ENCODE data around the gene AP4M1.

Gene AP4M1

GRCh38 chr7:100075418-100075817 is 26.0 kb upstream of the AP4M1 start:
- Mint-ChIP-seq H3K9me3 (peaks cover 23% of the 10 kb centered on the region), H3K27me3 (no peaks in the 10 kb centered on the region), H3K4me3 (no peak overlapping the region), H3K4me1 (peaks cover 13% of the 10 kb centered on the region), H3K27ac (no peak overlapping the region), H3K36me3 (ENCODE audit: low read depth) (peaks cover 72% of the 10 kb centered on the region)
- ATAC-seq (no peak), DNase-seq (no peak)

GRCh38 chr7:100077205-100077604 is 24.2 kb upstream of the AP4M1 start:
- DNase-seq (no peak), ATAC-seq (no peak)
- Mint-ChIP-seq H3K36me3 (ENCODE audit: low read depth) (peaks cover 59% of the 10 kb centered on the region), H3K27ac (no peak overlapping the region), H3K9me3 (peaks cover 8% of the 10 kb centered on the region), H3K4me1 (peaks cover 24% of the 10 kb centered on the region), H3K27me3 (no peaks in the 10 kb centered on the region), H3K4me3 (no peak overlapping the region)

- no peaks in the 10 kb centered on the region for H3K9me3 Mint-ChIP-seq
- no peaks in the 10 kb centered on the region for H3K27me3 Mint-ChIP-seq
- no peak for DNase-seq
- peaks cover 40% of the 10 kb centered on the region for H3K36me3 Mint-ChIP-seq (ENCODE audit: low read depth)
- H3K27ac Mint-ChIP-seq = peak overlapping the region; percentile 29
- H3K4me3 Mint-ChIP-seq = no peak overlapping the region
- no peak for ATAC-seq
- H3K4me1 Mint-ChIP-seq = peaks cover 32% of the 10 kb centered on the region
Measured at GRCh38 chr7:100079024-100079560, 22.4 kb upstream of the AP4M1 start.

GRCh38 chr7:100080907-100081534 is 20.4 kb upstream of the AP4M1 start:
- H3K4me1 Mint-ChIP-seq = peaks cover 32% of the 10 kb centered on the region
- ATAC-seq = no peak

GRCh38 chr7:100081535-100082102 is 19.8 kb upstream of the AP4M1 start, which contains the start of gene ZNF3:
Gene ZNF3 (minus strand): TSS chr7:100081723. CDS start chr7:100077357, 4,366 bp downstream.
- Mint-ChIP-seq H3K27ac (peak within 1 kb of the TSS; percentile 91), H3K36me3 (ENCODE audit: low read depth) (peaks cover 14% of the 10 kb centered on the region), H3K9me3 (no peaks in the 10 kb centered on the region), H3K4me3 (peak within 1 kb of the TSS; percentile 88), H3K27me3 (no peaks in the 10 kb centered on the region), H3K4me1 (peaks cover 32% of the 10 kb centered on the region)
- peak; percentile 91 for ATAC-seq
- DNase-seq = peak; percentile 99

More at GRCh38 chr7:100080907-100081534, 20.4 kb upstream of the AP4M1 start:
- Mint-ChIP-seq H3K9me3 (no peaks in the 10 kb centered on the region), H3K27me3 (no peaks in the 10 kb centered on the region), H3K36me3 (ENCODE audit: low read depth) (peaks cover 20% of the 10 kb centered on the region), H3K27ac (peak overlapping the region; percentile 77), H3K4me3 (peak overlapping the region; percentile 88)
- DNase-seq = no peak

GRCh38 chr7:100082978-100083377 is 18.5 kb upstream of the AP4M1 start:
- peaks cover 8% of the 10 kb centered on the region for H3K36me3 Mint-ChIP-seq (ENCODE audit: low read depth)
- peaks cover 38% of the 10 kb centered on the region for H3K4me1 Mint-ChIP-seq
- H3K4me3 Mint-ChIP-seq = peak overlapping the region; percentile 88
- no peaks in the 10 kb centered on the region for H3K9me3 Mint-ChIP-seq
- peak overlapping the region; percentile 91 for H3K27ac Mint-ChIP-seq
- DNase-seq (no peak), ATAC-seq (no peak)
- H3K27me3 Mint-ChIP-seq = no peaks in the 10 kb centered on the region

- Mint-ChIP-seq H3K9me3 (no peaks in the 10 kb centered on the region), H3K4me3 (no peak overlapping the region), H3K27ac (no peak overlapping the region), H3K4me1 (peaks cover 42% of the 10 kb centered on the region), H3K36me3 (ENCODE audit: low read depth) (peaks cover 13% of the 10 kb centered on the region), H3K27me3 (peaks cover 3% of the 10 kb centered on the region)
- ATAC-seq = no peak
- DNase-seq = no peak
Measured at GRCh38 chr7:100085515-100085914, 15.9 kb upstream of the AP4M1 start.

- Mint-ChIP-seq H3K9me3 (no peaks in the 10 kb centered on the region), H3K27me3 (peaks cover 3% of the 10 kb centered on the region), H3K4me3 (peak overlapping the region; percentile 19), H3K36me3 (ENCODE audit: low read depth) (peaks cover 24% of the 10 kb centered on the region), H3K4me1 (peaks cover 48% of the 10 kb centered on the region), H3K27ac (peak overlapping the region; percentile 73)
- DNase-seq (no peak), ATAC-seq (no peak)
Measured at GRCh38 chr7:100087055-100087750, 14.2 kb upstream of the AP4M1 start.

GRCh38 chr7:100088095-100088620 is 13.3 kb upstream of the AP4M1 start:
- Mint-ChIP-seq H3K27me3 (peaks cover 3% of the 10 kb centered on the region), H3K4me3 (peak overlapping the region; percentile 95), H3K27ac (peak overlapping the region; percentile 96), H3K4me1 (peaks cover 46% of the 10 kb centered on the region), H3K36me3 (ENCODE audit: low read depth) (peaks cover 34% of the 10 kb centered on the region), H3K9me3 (no peaks in the 10 kb centered on the region)
- DNase-seq (no peak), ATAC-seq (no peak)

GRCh38 chr7:100088621-100089457 is 12.6 kb upstream of the AP4M1 start, which contains the start of gene COPS6:
Gene COPS6 (plus strand): TSS chr7:100088969. CDS start chr7:100088991, 22 bp downstream.
- DNase-seq (peak; percentile 94), ATAC-seq (peak; percentile 38)
- no peaks in the 10 kb centered on the region for H3K9me3 Mint-ChIP-seq
- H3K27ac Mint-ChIP-seq = peak within 1 kb of the TSS; percentile 96
- peaks cover 40% of the 10 kb centered on the region for H3K36me3 Mint-ChIP-seq (ENCODE audit: low read depth)
- H3K4me3 Mint-ChIP-seq = peak within 1 kb of the TSS; percentile 95
- H3K4me1 Mint-ChIP-seq = peaks cover 47% of the 10 kb centered on the region
- peaks cover 3% of the 10 kb centered on the region for H3K27me3 Mint-ChIP-seq

- peaks cover 3% of the 10 kb centered on the region for H3K27me3 Mint-ChIP-seq
- no peaks in the 10 kb centered on the region for H3K9me3 Mint-ChIP-seq
- peak overlapping the region; percentile 96 for H3K27ac Mint-ChIP-seq
- peaks cover 47% of the 10 kb centered on the region for H3K4me1 Mint-ChIP-seq
- H3K36me3 Mint-ChIP-seq (ENCODE audit: low read depth) = peaks cover 47% of the 10 kb centered on the region
- ATAC-seq (no peak), DNase-seq (no peak)
- peak overlapping the region; percentile 95 for H3K4me3 Mint-ChIP-seq
Measured at GRCh38 chr7:100089458-100090196, 11.8 kb upstream of the AP4M1 start.

GRCh38 chr7:100090527-100091410 is 10.7 kb upstream of the AP4M1 start:
- H3K9me3 Mint-ChIP-seq = no peaks in the 10 kb centered on the region
- H3K4me3 Mint-ChIP-seq = peak overlapping the region; percentile 49
- peaks cover 50% of the 10 kb centered on the region for H3K4me1 Mint-ChIP-seq
- DNase-seq (no peak), ATAC-seq (peak; percentile 37)
- peak overlapping the region; percentile 63 for H3K27ac Mint-ChIP-seq
- peaks cover 57% of the 10 kb centered on the region for H3K36me3 Mint-ChIP-seq (ENCODE audit: low read depth)
- H3K27me3 Mint-ChIP-seq = peaks cover 3% of the 10 kb centered on the region
